GM12878 (cell line): ENCODE results near the gene BTBD10. TPM values are rescaled to one million over a fixed set of nuclear protein-coding genes. Genes with fewer than 3 reads are reported as not detected.

ENCODE experiments used
- ATAC-seq: fragments of 200-7000 bp; cut with Tn5 transposase; 3 replicates; pipeline ENCODE4 v1.9.1; 2020; ENCODE audit warnings: mild to moderate bottlenecking, moderate library complexity
- BruUV-seq: library from RNA; stranded (reverse); fragments of 400-500 nt; replicated peaks from 2 replicates; lab custom pipeline; 2021; lab: Mats Ljungman, UMichigan
- CTCF ChIA-PET: fragments of 300-600 bp; sonication (Branson Sonifier 250); formaldehyde crosslinking; extraction: SDS; loops from one replicate; lab custom pipeline; 2021; ENCODE audit warnings: inconsistent platforms; lab: Yijun Ruan, JAX
- POLR2A ChIA-PET: fragments of 350-600 bp; formaldehyde crosslinking; extraction: SDS; loops from one replicate; lab custom pipeline; 2021; ENCODE audit warnings: inconsistent platforms; lab: Charles Lee
- RAD21 ChIA-PET: fragments of 300-600 bp; sonication (Branson Sonifier 250); formaldehyde crosslinking; loops from one replicate; lab custom pipeline; 2023; ENCODE audit warnings: antibody characterized with exemption; ENCODE audit not compliant: unreplicated experiment; lab: Charles Lee
- SMC1A ChIA-PET: fragments of 300-600 bp; sonication (Branson Sonifier 250); formaldehyde crosslinking; loops from one replicate; lab custom pipeline; 2023; ENCODE audit not compliant: unreplicated experiment, uncharacterized antibody; lab: Charles Lee
- DNase-seq: peaks from one replicate; pipeline ENCODE4 v3.0.0-alpha.2; 2011; ENCODE audit warnings: low read depth, low spot score
- FAIRE-seq: peaks from 3 replicates; lab custom pipeline; 2011; peaks lifted over from hg19 to GRCh38; lab: Jason Lieb, UNC
- H2AFZ ChIP-seq: 2 replicates; pipeline ENCODE4 v1.6.0; 2011; ENCODE audit warnings: low read depth, low read length, control low read depth; ENCODE audit not compliant: control insufficient read depth
- H3K27ac ChIP-seq: 2 replicates; pipeline ENCODE4 v1.5.1; 2011; ENCODE audit warnings: control low read depth; ENCODE audit not compliant: control insufficient read depth, insufficient read depth
- H3K27me3 ChIP-seq, 2 experiments: replicated peaks in 1 of 2; 2 replicates each; pipeline versions ENCODE4 v1.6.0 to v1.6.1; 2011; ENCODE audit warnings: low read length in 1 of 2; ENCODE audit not compliant: control insufficient read depth in 2 of 2, insufficient read depth in 2 of 2
- H3K36me3 ChIP-seq, 2 experiments: 2 replicates each; pipeline ENCODE4 v1.5.1; 2011; ENCODE audit warnings: low read length in 1 of 2; ENCODE audit not compliant: control insufficient read depth in 2 of 2, insufficient read depth in 2 of 2
- H3K4me1 ChIP-seq: 2 replicates; pipeline ENCODE4 v1.6.1; 2011; ENCODE audit warnings: mild to moderate bottlenecking, low read length, moderate library complexity, mixed read lengths; ENCODE audit not compliant: control insufficient read depth, insufficient read depth
- H3K4me2 ChIP-seq: 2 replicates; pipeline ENCODE4 v1.6.0; 2011; ENCODE audit warnings: control low read depth; ENCODE audit not compliant: control insufficient read depth, insufficient read depth
- H3K4me3 ChIP-seq: fragments of 200-600 bp; sonication (generic); 2 replicates; pipeline ENCODE4 v1.5.1; 2016
- H3K79me2 ChIP-seq: 2 replicates; pipeline ENCODE4 v1.6.0; 2011; ENCODE audit warnings: low read length; ENCODE audit not compliant: control insufficient read depth, insufficient read depth
- H3K9ac ChIP-seq: 2 replicates; pipeline ENCODE4 v1.8.0; 2011; ENCODE audit warnings: low read length, control low read depth, mixed read lengths; ENCODE audit not compliant: control insufficient read depth, insufficient read depth
- H3K9me3 ChIP-seq: replicated peaks from 3 replicates; pipeline ENCODE4 v1.5.1; 2011; ENCODE audit warnings: mild to moderate bottlenecking, low read length; ENCODE audit not compliant: control insufficient read depth, insufficient read depth
- H4K20me1 ChIP-seq: 2 replicates; pipeline ENCODE4 v1.6.0; 2011; ENCODE audit not compliant: control insufficient read depth, insufficient read depth
- CBFB ChIP-seq: IDR thresholded peaks from 2 replicates; pipeline ENCODE4 v1.6.1; 2016; ENCODE audit warnings: antibody characterized with exemption, low read depth
- CBX5 ChIP-seq: sonication (generic); IDR thresholded peaks from 2 replicates; pipeline ENCODE4 v1.6.1; 2016; ENCODE audit warnings: low read depth, moderate library complexity, mild to moderate bottlenecking, inconsistent platforms
- EED ChIP-seq: sonication (generic); IDR thresholded peaks from 2 replicates; pipeline ENCODE4 v1.6.1; 2016; ENCODE audit warnings: antibody characterized with exemption, low read depth
- FOXK2 ChIP-seq: fragments of 450-650 bp; IDR thresholded peaks from 2 replicates; pipeline ENCODE4 v1.6.1; 2017; ENCODE audit warnings: mild to moderate bottlenecking, moderate library complexity
- HDAC6 ChIP-seq: fragments of 200-600 bp; sonication (generic); IDR thresholded peaks from one replicate; pipeline ENCODE4 v1.8.0; 2017; ENCODE audit warnings: antibody characterized with exemption; ENCODE audit not compliant: unreplicated experiment
- MYB ChIP-seq: fragments of 150-350 bp; IDR thresholded peaks from 2 replicates; pipeline ENCODE4 v1.6.1; 2014; ENCODE audit warnings: mild to moderate bottlenecking, low read depth, low read length, borderline replicate concordance
- NKRF ChIP-seq: fragments of 450-650 bp; conservative IDR thresholded peaks from 2 replicates; pipeline ENCODE4 v1.6.1; 2017; ENCODE audit warnings: mild to moderate bottlenecking, moderate library complexity
- NR2C1 ChIP-seq: fragments of 450-650 bp; IDR thresholded peaks from 2 replicates; pipeline ENCODE4 v1.6.1; 2017; ENCODE audit warnings: antibody characterized with exemption, mild to moderate bottlenecking, moderate library complexity
- NR2C2 ChIP-seq: IDR thresholded peaks from 2 replicates; pipeline ENCODE4 v1.6.1; 2011; ENCODE audit warnings: borderline replicate concordance, low read depth; ENCODE audit not compliant: control insufficient read depth, insufficient read length
- RB1 ChIP-seq: fragments of 450-650 bp; formaldehyde crosslinking; IDR thresholded peaks from 2 replicates; pipeline ENCODE4 v1.6.1; 2017; ENCODE audit warnings: mild to moderate bottlenecking, borderline replicate concordance
- RFX5 ChIP-seq: IDR thresholded peaks from 2 replicates; pipeline ENCODE4 v1.6.1; 2011; ENCODE audit warnings: low read depth, low read length, improper control_type of control experiment
- RUNX3 ChIP-seq: IDR thresholded peaks from 2 replicates; pipeline ENCODE4 v1.6.1; 2012; ENCODE audit warnings: low read length, inconsistent platforms
- SMAD1 ChIP-seq: fragments of 450-650 bp; IDR thresholded peaks from 2 replicates; pipeline ENCODE4 v1.6.1; 2018; ENCODE audit warnings: mild to moderate bottlenecking, low read depth; ENCODE audit not compliant: partially characterized antibody
- SMAD5 ChIP-seq: IDR thresholded peaks from 2 replicates; pipeline ENCODE4 v1.6.1; 2016; ENCODE audit warnings: antibody characterized with exemption, low read depth
- YBX1 ChIP-seq: fragments of 450-650 bp; IDR thresholded peaks from 2 replicates; pipeline ENCODE4 v1.6.1; 2016; ENCODE audit warnings: antibody characterized with exemption
- WGBS: methylation state at CpG from one replicate; pipeline ENCODE4 v1.1.6; 2016; ENCODE audit warnings: low lambda C conversion rate; ENCODE audit not compliant: insufficient replicate concordance, insufficient coverage; ENCODE audit errors: missing lambda C conversion rate; 5-methylcytosine and 5-hydroxymethylcytosine counted together
- in situ Hi-C: fragments of 300-500 bp; cut with MboI; formaldehyde crosslinking; loops from 9 replicates; pipeline ENCODE4 v1.14.3; 2018; ENCODE audit warnings: mixed read lengths
- intact Hi-C: fragments of 100-400 bp; cut with micrococcal nuclease; formaldehyde crosslinking; loops from one replicate; pipeline ENCODE4 v1.14.2; 2022; ENCODE audit not compliant: unreplicated experiment
- polyA plus RNA-seq, 11 experiments: library from polyadenylated mRNA; depleted of rRNA in 4 of 11; unstranded in 6 of 11; stranded (reverse) in 5 of 11; fragments of >200 nt; fragmentation: Nextera tagmentation in 4 of 11; fragmentation: Illumina TruSeq in 1 of 11; extraction: Ambion mirVana in 4 of 11; extraction: Trizol in 1 of 11; gene quantifications; 1 replicate in 1 of 11; 2 replicates in 10 of 11; pipeline versions ENCODE4 v1.2.1 to v1.2.3, GENCODE V29; 2011 to 2016; ENCODE audit warnings: inconsistent platforms in 2 of 11, missing spikeins in 2 of 11, low read depth in 1 of 11
- total RNA-seq, 4 experiments: library from RNA; depleted of rRNA in 3 of 4; stranded (reverse); fragments of >200 nt in 3 of 4; fragmentation: Illumina TruSeq in 1 of 4; extraction: Trizol in 1 of 4; gene quantifications; 2 replicates each; pipeline versions ENCODE4 v1.2.1 to v1.2.3, GENCODE V29; 2013 to 2021
- TF ChIP-seq, protein P1 (sequence below): IDR thresholded peaks from 2 replicates; pipeline ENCODE4 v1.6.1; 2011; ENCODE audit warnings: borderline replicate concordance, low read depth, mild to moderate bottlenecking, moderate library complexity, low read length; ENCODE audit not compliant: insufficient read depth, poor library complexity, severe bottlenecking

The BTBD10 gene
- total and polyA plus RNA-seq, 10 of the 15 experiments (the other 5 are each of a cell fraction or from before 2014, with no cell fraction given), result 20.8 to 38.8 (median 26.9) TPM

- H3K9ac ChIP-seq, result no peak overlapping the region
- H3K79me2 ChIP-seq, result peaks cover 10% of the 10 kb centered on the region
- TF ChIP-seq, protein P1, sequence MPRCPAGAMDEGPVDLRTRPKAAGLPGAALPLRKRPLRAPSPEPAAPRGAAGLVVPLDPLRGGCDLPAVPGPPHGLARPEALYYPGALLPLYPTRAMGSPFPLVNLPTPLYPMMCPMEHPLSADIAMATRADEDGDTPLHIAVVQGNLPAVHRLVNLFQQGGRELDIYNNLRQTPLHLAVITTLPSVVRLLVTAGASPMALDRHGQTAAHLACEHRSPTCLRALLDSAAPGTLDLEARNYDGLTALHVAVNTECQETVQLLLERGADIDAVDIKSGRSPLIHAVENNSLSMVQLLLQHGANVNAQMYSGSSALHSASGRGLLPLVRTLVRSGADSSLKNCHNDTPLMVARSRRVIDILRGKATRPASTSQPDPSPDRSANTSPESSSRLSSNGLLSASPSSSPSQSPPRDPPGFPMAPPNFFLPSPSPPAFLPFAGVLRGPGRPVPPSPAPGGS, result no peak
- TF ChIP-seq CBFB (no peak), CBX5 (no peak), NKRF (no peak), NR2C2 (no peak), MYB (no peak), EED (no peak), SMAD1 (no peak), SMAD5 (no peak), HDAC6 (no peak), RFX5 (no peak), RB1 (no peak), FOXK2 (no peak), NR2C1 (no peak), YBX1 (no peak), RUNX3 (no peak)
- no peak for DNase-seq
- WGBS, result 73% methylated on average over 2 of the region's 2 CpGs
- CTCF ChIA-PET, result interaction anchor here (0.7 to 1.5 kb wide), 8 partner anchors 9 to 67 kb away, joined by 3 to 5 read pairs (median 3); partner anchors contain the start of gene BTBD10
- intact Hi-C loops, result no loop called here
- no peak for FAIRE-seq
- ATAC-seq, result peak; percentile 53
- H4K20me1 ChIP-seq, result no peaks in the 10 kb centered on the region
- no peaks in the 10 kb centered on the region for H3K27me3 ChIP-seq
- RAD21 ChIA-PET, result interaction anchor here (1.1 to 5.1 kb wide), 2 partner anchors 9 to 11 kb away, joined by 4 to 30 read pairs; partner anchors contain the start of gene BTBD10
- in situ Hi-C loops, result no loop called here
- POLR2A ChIA-PET, result interaction anchor here (0.6 to 2.5 kb wide), 6 partner anchors 9 to 287 kb away, joined by 3 to 9 read pairs (median 3); partner anchors contain the start of gene BTBD10
- no peaks in the 10 kb centered on the region for H3K36me3 ChIP-seq
- no peak overlapping the region for H3K4me3 ChIP-seq
- H3K9me3 ChIP-seq, result peaks cover 2% of the 10 kb centered on the region; the same call in 2 of the 3 replicates
- SMC1A ChIA-PET, result interaction anchor here (1.0 to 2.9 kb wide), 7 partner anchors 9 to 33 kb away, joined by 3 to 19 read pairs (median 7); partner anchors contain the start of gene BTBD10
- peak overlapping the region; percentile 17; the same call in 1 of the 2 replicates for H3K4me2 ChIP-seq
- 0 out of 2 replicates have a peak overlapping the region, but pooled peaks have one; percentile 34 for H3K27ac ChIP-seq
- H2AFZ ChIP-seq, result no peak overlapping the region
- H3K4me1 ChIP-seq, result no peaks in the 10 kb centered on the region; the same call in 1 of the 2 replicates
- BruUV-seq, result no TSS peak
Measured at GRCh38 chr11:13450832-13451397, 12.1 kb downstream of the BTBD10 start.
